Measurements from ENCODE around the gene RGS7.
"Not testable (repeated sequence)": the region's sequence is repeated elsewhere in the genome, so short reads cannot be mapped to it uniquely, and the experiment has no call there.

The RGS7 gene

GRCh38 chr1:240888039-240888786 lies 468.8 kb downstream of the RGS7 start:
- DNase-seq = peak; percentile 65

- no peak for DNase-seq
These were observed 473.5 kb downstream of the RGS7 start for GRCh38 chr1:240883490-240883889.

DNA sequence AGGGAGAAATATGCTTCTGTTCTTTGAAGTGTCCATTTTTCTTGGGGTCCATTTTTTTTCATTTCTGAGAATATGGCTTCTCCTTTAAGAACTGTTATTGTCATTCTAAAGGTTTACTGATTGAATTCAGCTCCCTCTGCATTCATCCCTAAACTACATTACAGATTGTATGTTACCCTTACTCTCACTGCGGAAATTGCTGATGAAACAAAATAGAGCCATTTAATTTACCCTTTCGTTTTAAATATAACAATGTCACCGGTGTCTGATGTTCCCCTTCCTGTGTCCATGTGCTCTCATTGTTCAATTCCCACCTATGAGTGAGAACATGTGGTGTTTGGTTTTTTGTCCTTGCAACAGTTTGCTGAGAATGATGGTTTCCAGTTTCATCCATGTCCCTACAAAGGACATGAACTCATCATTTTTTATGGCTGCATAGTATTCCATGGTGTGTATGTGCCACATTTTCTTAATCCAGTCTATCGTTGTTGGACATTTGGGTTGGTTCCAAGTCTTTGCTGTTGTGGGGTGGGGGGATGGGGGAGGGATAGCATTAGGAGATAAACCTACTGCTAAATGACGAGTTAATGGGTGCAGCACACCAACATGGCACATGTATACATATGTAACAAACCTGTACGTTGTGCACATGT lies 474.2 kb downstream of the RGS7 start:
- not testable (repeated sequence) for DNase-seq

DNA sequence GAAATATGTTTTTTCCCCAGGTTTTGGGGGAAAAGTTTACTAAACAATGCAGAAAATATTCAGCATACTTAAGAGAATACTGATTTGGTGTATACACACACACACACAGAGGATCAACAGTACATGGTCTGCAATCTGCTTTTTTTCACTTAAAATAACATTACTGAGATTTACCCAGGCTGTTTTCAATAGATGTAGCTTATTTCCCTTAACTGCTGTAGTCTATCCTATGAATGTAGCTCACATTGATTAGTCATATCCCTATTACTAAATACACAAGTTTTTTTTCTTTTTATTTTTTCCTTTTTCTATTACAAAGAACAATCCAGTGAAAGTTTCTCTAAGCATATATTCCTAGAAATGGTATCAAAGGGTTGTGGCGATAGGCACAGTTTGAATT lies 478.4 kb downstream of the RGS7 start:
- DNase-seq = no peak

GRCh38 chr1:240877605-240878004 lies 479.4 kb downstream of the RGS7 start:
- DNase-seq = no peak

DNA sequence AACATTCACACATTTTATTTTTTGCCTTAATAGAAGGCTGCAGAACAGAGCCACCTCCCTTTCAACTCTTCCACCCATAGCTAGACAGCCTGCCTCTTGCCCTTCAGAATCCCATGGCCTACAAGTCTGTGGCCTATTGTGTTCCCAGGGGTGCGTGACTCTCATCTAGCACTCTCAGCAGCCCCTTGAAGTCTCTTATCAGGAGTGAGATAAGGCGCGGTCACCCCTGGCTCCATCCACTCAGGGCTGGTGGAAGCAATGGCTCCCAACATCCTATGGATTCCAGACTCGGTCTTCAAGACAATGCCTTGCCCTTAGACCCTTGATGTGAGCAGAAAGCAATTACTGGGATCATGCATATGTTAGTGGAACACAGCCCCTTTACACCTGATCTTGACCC lies 480.9 kb downstream of the RGS7 start:
- no peak for DNase-seq

DNA sequence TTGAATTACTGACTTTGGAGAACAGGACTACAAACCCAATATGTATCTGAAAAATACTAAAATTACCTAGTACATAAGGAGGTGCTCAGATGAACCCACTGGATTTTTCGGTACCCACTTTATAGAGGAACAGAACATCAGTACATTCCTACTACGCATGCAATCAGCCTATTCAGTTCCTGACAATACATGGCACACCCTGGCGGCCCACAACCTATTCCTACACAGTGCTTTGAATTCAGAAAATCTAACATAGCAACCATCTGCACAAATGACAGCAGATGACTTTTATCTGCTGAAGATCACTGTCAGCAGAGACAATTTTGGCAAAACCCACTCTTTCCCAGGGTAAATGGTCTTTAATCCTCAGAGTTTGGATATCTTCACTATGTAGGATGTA lies 487.9 kb downstream of the RGS7 start:
- no peak for DNase-seq

DNA sequence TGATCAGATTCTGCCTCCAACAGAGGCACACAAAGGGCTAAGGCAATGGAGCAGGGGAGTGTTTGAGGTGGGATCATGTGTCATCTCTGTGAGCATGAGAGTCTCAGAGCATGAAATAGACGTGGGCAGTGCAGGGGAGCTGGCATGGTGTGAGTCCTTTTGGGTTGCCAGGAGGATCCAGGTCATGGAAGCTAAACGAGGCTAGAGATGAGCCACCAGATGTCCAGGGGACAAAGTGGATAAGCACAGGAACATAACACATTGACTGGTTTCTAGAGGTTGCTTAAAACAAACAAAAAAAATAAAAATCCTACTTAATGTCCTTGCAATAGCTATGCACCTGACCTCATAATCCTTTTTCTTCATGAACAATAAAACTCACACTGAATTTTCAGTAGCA lies 490.3 kb downstream of the RGS7 start:
- DNase-seq = no peak

DNA sequence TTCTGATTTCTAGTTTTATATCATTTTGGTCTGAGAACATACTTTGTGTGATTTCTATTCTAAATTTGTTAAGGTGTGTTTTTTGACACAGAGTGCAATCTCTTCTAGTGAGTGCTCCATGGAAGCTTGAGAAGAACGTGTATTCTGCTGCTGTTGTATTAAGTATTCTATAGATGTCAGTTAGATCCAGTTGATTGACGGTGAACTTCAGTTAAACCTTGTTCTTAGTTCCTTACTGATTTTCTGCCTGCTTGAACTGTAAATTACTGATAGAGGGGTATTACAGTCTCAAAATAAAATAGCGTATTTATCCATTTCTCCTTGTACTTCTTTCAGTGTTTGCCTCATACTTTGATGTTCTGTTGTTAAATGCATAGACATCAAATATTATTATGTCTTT lies 497.0 kb downstream of the RGS7 start:
- no peak for DNase-seq

GRCh38 chr1:240854367-240854766 lies 502.6 kb downstream of the RGS7 start:
- DNase-seq = no peak

DNA sequence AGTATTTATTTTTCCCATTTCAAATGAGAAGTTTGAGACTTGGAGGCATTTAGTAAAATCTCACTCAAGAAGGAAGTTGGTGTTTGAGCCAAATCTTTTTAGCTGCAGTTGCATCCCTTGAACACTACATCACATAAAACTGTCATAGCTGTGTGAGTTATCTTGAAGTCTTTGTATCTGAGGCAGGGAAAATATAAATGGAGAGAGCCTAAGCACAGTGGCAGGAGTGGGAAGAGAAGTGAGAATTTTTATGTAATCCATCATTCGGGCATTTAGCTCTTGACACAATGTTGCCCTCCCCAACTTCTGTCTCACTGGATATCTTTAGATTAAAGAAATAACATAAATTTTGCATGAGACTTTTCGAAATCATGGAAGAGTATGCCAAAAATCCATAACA lies 509.7 kb downstream of the RGS7 start:
- no peak for DNase-seq

GRCh38 chr1:240844486-240844885 lies 512.5 kb downstream of the RGS7 start:
- DNase-seq = no peak

- no peak for DNase-seq
These were observed 513.2 kb downstream of the RGS7 start for GRCh38 chr1:240843798-240844197.

GRCh38 chr1:240836271-240836670 lies 520.7 kb downstream of the RGS7 start:
- DNase-seq = no peak

- DNase-seq = no peak
These were observed 521.7 kb downstream of the RGS7 start for GRCh38 chr1:240835291-240835690.

DNA sequence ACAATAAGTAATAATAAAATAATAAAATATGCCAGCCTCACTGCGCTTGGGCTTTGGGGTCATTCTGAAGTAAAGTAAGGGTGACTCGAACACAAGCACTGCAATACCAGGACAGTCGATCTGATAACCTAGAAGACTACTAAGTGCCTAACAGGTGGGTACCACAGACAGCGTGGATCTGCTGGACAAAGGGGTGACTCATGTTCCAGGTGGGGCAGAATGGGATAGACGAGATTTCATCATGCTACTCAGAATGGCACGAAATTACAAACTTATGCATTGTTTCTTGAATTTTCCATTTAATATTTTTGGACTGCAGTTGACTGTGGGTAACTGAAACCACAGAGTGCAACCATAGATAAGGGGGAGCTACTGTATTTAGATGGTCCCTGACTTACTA lies 523.9 kb downstream of the RGS7 start:
- no peak for DNase-seq

- DNase-seq = no peak
These were observed 525.1 kb downstream of the RGS7 start for GRCh38 chr1:240831922-240832321.

DNA sequence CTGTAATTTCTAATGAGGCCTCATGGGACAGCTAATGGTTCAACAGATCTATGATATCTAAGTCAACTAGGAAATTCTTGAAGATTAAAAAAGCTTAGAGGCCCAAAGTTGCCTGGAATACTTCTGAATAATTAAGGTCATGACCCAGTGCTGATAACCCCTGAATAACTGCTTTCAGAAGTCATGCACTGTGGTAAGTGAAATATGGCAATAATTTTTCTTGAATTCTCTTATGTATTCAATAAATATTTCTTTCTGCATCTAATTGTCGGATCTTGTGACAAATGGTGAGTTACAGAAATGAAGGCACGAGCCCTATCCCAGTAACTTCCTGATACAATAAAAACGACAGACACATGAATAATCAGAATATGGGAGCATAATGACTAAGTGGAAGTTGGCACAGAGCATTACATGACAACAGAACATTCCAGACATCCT lies 525.8 kb downstream of the RGS7 start:
- DNase-seq = no peak

DNA sequence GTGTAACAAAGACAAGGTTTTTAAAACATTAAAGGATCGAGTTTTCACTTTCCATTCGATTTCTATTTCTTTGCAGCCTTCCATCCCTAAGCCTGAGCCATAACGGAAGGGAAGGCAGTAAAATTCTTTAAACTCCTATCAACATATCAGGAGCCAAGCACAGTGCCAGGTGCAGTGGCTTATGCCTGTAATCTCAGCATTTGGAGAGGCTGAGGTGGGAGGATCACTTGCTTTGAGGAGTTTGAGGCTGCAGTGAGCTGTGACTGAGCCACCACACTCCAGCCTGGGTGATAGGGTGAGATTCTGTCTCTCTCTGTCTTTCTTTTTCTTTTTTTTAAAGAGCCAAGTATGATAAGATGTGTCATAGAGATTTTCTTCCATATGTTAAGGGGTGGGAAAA lies 527.5 kb downstream of the RGS7 start:
- no peak for DNase-seq

GRCh38 chr1:240827786-240828185 lies 529.2 kb downstream of the RGS7 start:
- no peak for DNase-seq

DNA sequence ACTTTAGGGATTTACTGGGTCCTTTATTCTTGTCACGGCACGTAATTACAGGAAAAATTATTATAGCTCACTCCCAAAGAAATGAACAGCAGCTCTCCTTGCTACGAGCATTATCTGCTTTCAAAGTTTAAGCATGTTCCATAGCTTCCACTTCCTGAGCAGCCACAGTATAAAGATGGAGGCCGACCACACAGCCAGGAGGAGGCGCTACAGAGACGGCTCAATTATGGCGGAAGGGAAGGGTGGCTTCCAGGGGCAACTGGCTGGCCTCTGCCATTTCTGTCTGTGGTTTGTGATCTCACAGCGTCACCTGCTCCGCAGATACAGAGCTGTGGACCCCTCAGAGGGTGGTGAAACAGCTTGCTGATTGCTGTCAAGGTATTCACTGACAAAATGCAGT lies 532.8 kb downstream of the RGS7 start:
- DNase-seq = no peak

GRCh38 chr1:240823357-240823756 lies 533.6 kb downstream of the RGS7 start:
- no peak for DNase-seq

DNA sequence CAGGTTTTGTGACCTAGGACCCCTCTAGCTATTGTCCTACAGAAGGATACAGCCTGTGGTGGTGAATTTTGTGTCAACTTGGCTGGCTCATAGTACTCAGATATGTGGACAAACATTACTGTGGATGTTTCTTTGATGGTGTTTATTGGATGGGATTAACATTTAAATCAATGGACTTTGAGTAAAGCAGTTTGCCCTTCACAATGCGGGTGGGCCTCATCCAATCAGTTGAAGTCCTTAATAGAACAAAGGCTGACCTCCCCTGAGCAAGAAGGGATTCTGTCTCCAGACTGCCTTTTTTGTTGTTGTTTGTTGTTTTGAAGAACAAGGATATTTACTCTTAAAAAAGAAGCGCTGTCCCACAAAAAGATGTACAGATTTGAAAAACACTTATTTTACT lies 535.1 kb downstream of the RGS7 start:
- DNase-seq = no peak

GRCh38 chr1:240820816-240821215 lies 536.2 kb downstream of the RGS7 start:
- DNase-seq = no peak

DNA sequence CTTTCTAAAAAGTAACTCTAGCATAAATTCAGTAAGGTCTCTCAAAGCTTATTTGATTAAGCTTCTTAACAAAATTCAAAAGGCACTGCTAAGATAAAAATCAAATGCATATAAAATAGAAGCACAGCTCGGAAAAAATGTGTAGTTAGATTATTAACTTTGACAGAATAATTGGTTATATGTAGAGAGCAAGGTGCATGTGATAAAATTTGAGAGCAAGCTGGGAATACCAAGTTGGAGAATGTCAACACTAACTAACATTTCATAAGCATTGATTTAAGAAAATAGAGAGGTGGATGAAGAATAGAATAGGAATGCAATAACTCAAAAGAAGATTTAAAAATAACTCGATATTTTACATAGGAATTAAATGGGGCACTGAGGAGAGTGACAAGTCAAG lies 540.5 kb downstream of the RGS7 start:
- no peak for DNase-seq
